H9 (cell line): Measurements from ENCODE around the gene CLEC19A. TPM values are rescaled to one million over a fixed set of nuclear protein-coding genes. Genes with fewer than 3 reads are reported as not detected.

Source experiments
- DNase-seq: peaks from one replicate; pipeline ENCODE4 v3.0.0-alpha.2; 2017
- H2AFZ ChIP-seq: one replicate; pipeline ENCODE4 v1.6.1; 2013; ENCODE audit warnings: mild to moderate bottlenecking, low read length, control low read depth, moderate library complexity
- H2AK5ac ChIP-seq: 2 replicates; pipeline ENCODE4 v1.6.1; 2013; ENCODE audit warnings: low read length, control low read depth, mixed read lengths; ENCODE audit not compliant: insufficient read length
- H2BK120ac ChIP-seq: one replicate; pipeline ENCODE4 v1.6.1; 2013; ENCODE audit warnings: low read depth, mild to moderate bottlenecking, low read length, control low read depth, inconsistent platforms; ENCODE audit not compliant: poor library complexity, severe bottlenecking
- H2BK12ac ChIP-seq: 2 replicates; pipeline ENCODE4 v1.6.1; 2013; ENCODE audit warnings: low read length, control low read depth, mixed read lengths, low read depth; ENCODE audit not compliant: insufficient read length
- H2BK15ac ChIP-seq: 2 replicates; pipeline ENCODE4 v1.6.1; 2013; ENCODE audit warnings: low read depth, low read length, control low read depth
- H2BK20ac ChIP-seq: one replicate; pipeline ENCODE4 v1.6.1; 2013; ENCODE audit warnings: low read depth, mild to moderate bottlenecking, low read length, control low read depth, inconsistent platforms; ENCODE audit not compliant: poor library complexity, severe bottlenecking
- H2BK5ac ChIP-seq: 2 replicates; pipeline ENCODE4 v1.6.1; 2013; ENCODE audit warnings: low read length, control low read depth, mixed read lengths; ENCODE audit not compliant: insufficient read length
- H3K14ac ChIP-seq: 2 replicates; pipeline ENCODE4 v1.6.1; 2013; ENCODE audit warnings: low read length, control low read depth; ENCODE audit not compliant: insufficient read depth
- H3K18ac ChIP-seq: 2 replicates; pipeline ENCODE4 v1.6.1; 2013; ENCODE audit warnings: low read depth, mild to moderate bottlenecking, mixed read lengths, low read length, control low read depth; ENCODE audit not compliant: insufficient read length
- H3K23ac ChIP-seq: 2 replicates; pipeline ENCODE4 v1.6.1; 2013; ENCODE audit warnings: low read length, control low read depth, mixed read lengths, low read depth; ENCODE audit not compliant: insufficient read length
- H3K23me2 ChIP-seq: 2 replicates; pipeline ENCODE4 v1.6.1; 2013; ENCODE audit warnings: low read depth, mild to moderate bottlenecking, mixed read lengths, low read length, control low read depth; ENCODE audit not compliant: insufficient read length, poor library complexity, severe bottlenecking
- H3K27ac ChIP-seq: 2 replicates; pipeline ENCODE4 v1.5.1; 2013; ENCODE audit warnings: low read length, control low read depth, mixed read lengths, low read depth; ENCODE audit not compliant: insufficient read length
- H3K27me3 ChIP-seq: 2 replicates; pipeline ENCODE4 v1.6.1; 2013; ENCODE audit warnings: low read length, control low read depth, inconsistent platforms; ENCODE audit not compliant: insufficient read depth
- H3K4ac ChIP-seq: 2 replicates; pipeline ENCODE4 v1.6.1; 2013; ENCODE audit warnings: low read depth, mild to moderate bottlenecking, control low read depth, inconsistent platforms, low read length, moderate library complexity
- H3K4me1 ChIP-seq: 2 replicates; pipeline ENCODE4 v1.6.1; 2013; ENCODE audit warnings: low read length, control low read depth, inconsistent platforms; ENCODE audit not compliant: insufficient read depth
- H3K4me2 ChIP-seq: 2 replicates; pipeline ENCODE4 v1.6.1; 2013; ENCODE audit warnings: low read length, control low read depth, mixed read lengths; ENCODE audit not compliant: insufficient read length, insufficient read depth
- H3K56ac ChIP-seq: 2 replicates; pipeline ENCODE4 v1.6.1; 2013; ENCODE audit warnings: low read depth, mild to moderate bottlenecking, mixed read lengths, low read length, control low read depth; ENCODE audit not compliant: insufficient read length
- H3K79me1 ChIP-seq: 2 replicates; pipeline ENCODE4 v1.6.1; 2013; ENCODE audit warnings: low read depth, mild to moderate bottlenecking, moderate library complexity, low read length, control low read depth, inconsistent platforms; ENCODE audit not compliant: insufficient read depth, poor library complexity, severe bottlenecking
- H3K79me2 ChIP-seq: 2 replicates; pipeline ENCODE4 v1.6.1; 2013; ENCODE audit warnings: low read length, control low read depth, inconsistent platforms; ENCODE audit not compliant: insufficient read depth
- H3K9ac ChIP-seq: 2 replicates; pipeline ENCODE4 v1.6.1; 2013; ENCODE audit warnings: low read length, control low read depth, mixed read lengths; ENCODE audit not compliant: insufficient read length; ENCODE audit errors: extremely low read depth
- H3K9me3 ChIP-seq: one replicate; pipeline ENCODE4 v1.6.1; 2013; ENCODE audit warnings: low read depth, low read length, inconsistent platforms; ENCODE audit not compliant: control insufficient read depth
- H3T11ph ChIP-seq: one replicate; pipeline ENCODE4 v1.6.1; 2013; ENCODE audit warnings: mild to moderate bottlenecking, low read length, control low read depth, inconsistent platforms
- H4K20me1 ChIP-seq: one replicate; pipeline ENCODE4 v1.6.1; 2013; ENCODE audit not compliant: control insufficient read depth, insufficient read length, insufficient read depth
- H4K5ac ChIP-seq: 2 replicates; pipeline ENCODE4 v1.6.1; 2013; ENCODE audit warnings: low read depth, mild to moderate bottlenecking, mixed read lengths, low read length, control low read depth; ENCODE audit not compliant: insufficient read length
- H4K8ac ChIP-seq: replicated peaks from 2 replicates; pipeline ENCODE4 v1.6.1; 2013; ENCODE audit warnings: low read length, control low read depth, mixed read lengths, low read depth; ENCODE audit not compliant: insufficient read length
- H4K91ac ChIP-seq: 2 replicates; pipeline ENCODE4 v1.6.1; 2013; ENCODE audit warnings: low read depth, mild to moderate bottlenecking, moderate library complexity, mixed read lengths, low read length, control low read depth; ENCODE audit not compliant: insufficient read length
- H3K27ac Mint-ChIP-seq, 3 experiments: 2 replicates in 2 of 3; 3 replicates in 1 of 3; pipeline ENCODE4 v1.8.0; 2020 to 2021; ENCODE audit warnings: mixed read lengths in 3 of 3, mild to moderate bottlenecking in 1 of 3, moderate library complexity in 1 of 3
- H3K27me3 Mint-ChIP-seq: 2 replicates; pipeline ENCODE4 v1.8.0; 2021; ENCODE audit warnings: low read depth, mild to moderate bottlenecking, moderate library complexity, mixed read lengths
- H3K36me3 Mint-ChIP-seq, 3 experiments: 2 replicates in 2 of 3; 3 replicates in 1 of 3; pipeline ENCODE4 v1.8.0; 2020 to 2021; ENCODE audit warnings: low read depth in 3 of 3, mixed read lengths in 3 of 3; ENCODE audit not compliant: insufficient read depth in 1 of 3
- H3K4me1 Mint-ChIP-seq, 2 experiments: 2 replicates each; pipeline ENCODE4 v1.8.0; 2020; ENCODE audit warnings: mixed read lengths in 2 of 2
- H3K4me3 Mint-ChIP-seq, 2 experiments: 2 replicates in 1 of 2; 3 replicates in 1 of 2; pipeline ENCODE4 v1.8.0; 2020 to 2021; ENCODE audit warnings: mild to moderate bottlenecking in 2 of 2, mixed read lengths in 2 of 2, moderate library complexity in 1 of 2
- H3K9me3 Mint-ChIP-seq, 2 experiments: 2 replicates in 1 of 2; 3 replicates in 1 of 2; pipeline ENCODE4 v1.8.0; 2020; ENCODE audit warnings: mild to moderate bottlenecking in 2 of 2, mixed read lengths in 2 of 2, moderate library complexity in 1 of 2
- CTCF ChIP-seq: fragments of 200-600 bp; sonication (generic); conservative IDR thresholded peaks from 3 replicates; pipeline ENCODE4 v1.8.0; 2021; ENCODE audit warnings: antibody characterized with exemption, mild to moderate bottlenecking
- WGBS: extraction: QIAGEN DNeasy Blood & Tissue Kit; methylation state at CpG from one replicate; pipeline ENCODE4 v1.1.7; 2013; ENCODE audit warnings: missing lambda C conversion rate, low lambda C conversion rate, mixed read lengths; ENCODE audit not compliant: insufficient read length; ENCODE audit errors: extremely low coverage; 5-methylcytosine and 5-hydroxymethylcytosine counted together
- total RNA-seq: library from RNA; stranded (reverse); gene quantifications from 2 replicates; pipeline ENCODE4 v1.2.1, GENCODE V29; 2021

The CLEC19A gene
- total RNA-seq, 1 experiment from 2014 or later: not detected

DNA sequence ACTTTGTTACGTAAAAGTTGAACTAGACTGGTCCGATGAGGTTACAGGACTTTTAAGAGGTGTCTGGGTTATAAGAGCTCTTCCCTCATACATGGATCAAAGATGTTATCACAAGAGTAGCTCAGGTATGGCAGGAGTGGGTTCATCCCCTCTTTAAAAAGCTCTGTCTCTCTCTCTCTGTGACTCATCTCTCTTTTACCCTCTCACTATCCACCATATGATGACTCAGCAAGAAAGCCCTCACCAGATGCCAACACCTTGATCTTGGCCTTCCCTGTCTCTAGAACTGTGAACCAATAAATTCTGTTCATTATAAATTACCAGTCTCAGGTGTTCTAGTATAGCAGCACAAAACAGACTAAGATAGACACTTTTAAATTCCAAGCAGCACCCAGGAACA lies 1.9 kb upstream of the CLEC19A start:
- Histone ChIP-seq H4K8ac (no peak overlapping the region), H3K14ac (no peak overlapping the region), H2BK12ac (no peak overlapping the region), H3K9ac (no peak overlapping the region), H2AK5ac (no peak overlapping the region), H2AFZ (no peak overlapping the region), H3K79me1 (no peaks in the 10 kb centered on the region), H3K4me2 (no peak overlapping the region), H3K79me2 (no peaks in the 10 kb centered on the region), H2BK120ac (no peak overlapping the region), H2BK20ac (no peak overlapping the region), H3K27me3 (no peaks in the 10 kb centered on the region), H4K91ac (no peak overlapping the region), H3K23ac (no peak overlapping the region), H3T11ph (no peak overlapping the region), H2BK15ac (no peak overlapping the region), H4K20me1 (no peaks in the 10 kb centered on the region), H4K5ac (no peak overlapping the region), H3K18ac (no peak overlapping the region), H3K56ac (no peak overlapping the region), H3K27ac (no peak overlapping the region), H3K23me2 (no peaks in the 10 kb centered on the region), H3K9me3 (no peaks in the 10 kb centered on the region), H3K4ac (no peak overlapping the region), H3K4me1 (peaks cover 11% of the 10 kb centered on the region; the same call in 1 of the 2 replicates), H2BK5ac (no peak overlapping the region)
- Mint-ChIP-seq H3K4me1 (peaks cover 40 to 43% of the 10 kb centered on the region in 2 experiments), H3K9me3 (peaks cover 3 to 9% of the 10 kb centered on the region in 2 experiments; a peak in 2 of 5 replicates), H3K36me3 (peaks cover 0 to 3% (median 3%) of the 10 kb centered on the region in 3 experiments; a peak in 3 of 7 replicates), H3K27ac (peak overlapping the region in 1 of 3 experiments; percentile 9; a peak in 2 of 7 replicates), H3K4me3 (no peak overlapping the region), H3K27me3 (no peaks in the 10 kb centered on the region)
- DNase-seq: no peak
- TF ChIP-seq CTCF: no peak
- no CpG with 5 or more reads among the region's 2 CpGs for WGBS
